Cardiac fibroblast (primary cell): ENCODE measurements around the gene SREK1IP1.

Experiments used
- DNase-seq, 2 donors: peaks; one replicate each; pipeline versions ENCODE4 v3.0.0 to v3.0.0-alpha.2; 2010; ENCODE audit warnings: low read depth in 2 of 2
- H3K4me3 ChIP-seq, 2 donors: replicated peaks in 1 of 2; 1 replicate in 1 of 2; 2 replicates in 1 of 2; pipeline ENCODE4 v1.5.1; 2011; ENCODE audit warnings: low read depth in 2 of 2, low read length in 2 of 2, mild to moderate bottlenecking in 2 of 2, moderate library complexity in 1 of 2
- CTCF ChIP-seq: IDR thresholded peaks from one replicate; pipeline ENCODE4 v1.5.1; 2011; ENCODE audit warnings: low read depth, mild to moderate bottlenecking, low read length, inconsistent platforms

Gene SREK1IP1

GRCh38 chr5:64800926-64801325 is 32.4 kb upstream of the SREK1IP1 start:
- peak in 1 of 2 donors; percentile 34 for DNase-seq
- TF ChIP-seq CTCF = no peak

GRCh38 chr5:64796301-64796700 is 27.8 kb upstream of the SREK1IP1 start:
- TF ChIP-seq CTCF = no peak
- H3K4me3 ChIP-seq = no peak overlapping the region
- DNase-seq = no peak

More at GRCh38 chr5:64800926-64801325, 32.4 kb upstream of the SREK1IP1 start:
- H3K4me3 ChIP-seq = no peak overlapping the region

- no peak overlapping the region for H3K4me3 ChIP-seq
- DNase-seq = no peak
- TF ChIP-seq CTCF = no peak
Observed at GRCh38 chr5:64794053-64794770, 25.7 kb upstream of the SREK1IP1 start.

DNA sequence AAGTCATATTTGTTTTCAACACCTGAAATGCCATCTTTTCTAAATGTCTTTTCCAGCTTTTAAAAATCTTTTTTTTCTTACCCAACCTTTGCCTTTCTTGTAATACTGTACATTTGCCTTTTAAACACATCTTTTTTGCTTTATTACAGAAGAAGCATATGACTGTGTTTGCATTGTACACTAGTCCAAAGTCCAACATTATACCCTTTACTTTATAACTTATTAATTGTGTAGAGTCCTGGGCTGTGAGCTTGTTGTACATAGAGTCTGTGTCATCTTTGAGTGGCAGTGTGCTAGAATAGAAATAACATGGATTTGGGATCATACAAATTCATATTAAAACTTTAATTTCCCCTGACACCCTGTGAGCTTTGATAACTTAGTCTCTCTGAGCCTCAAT is 24.0 kb upstream of the SREK1IP1 start:
- TF ChIP-seq CTCF = no peak
- no peak overlapping the region for H3K4me3 ChIP-seq
- no peak for DNase-seq

GRCh38 chr5:64790210-64790609 is 21.7 kb upstream of the SREK1IP1 start:
- peak in 1 of 2 donors; percentile 70 for DNase-seq
- no peak overlapping the region for H3K4me3 ChIP-seq
- TF ChIP-seq CTCF = no peak

DNA sequence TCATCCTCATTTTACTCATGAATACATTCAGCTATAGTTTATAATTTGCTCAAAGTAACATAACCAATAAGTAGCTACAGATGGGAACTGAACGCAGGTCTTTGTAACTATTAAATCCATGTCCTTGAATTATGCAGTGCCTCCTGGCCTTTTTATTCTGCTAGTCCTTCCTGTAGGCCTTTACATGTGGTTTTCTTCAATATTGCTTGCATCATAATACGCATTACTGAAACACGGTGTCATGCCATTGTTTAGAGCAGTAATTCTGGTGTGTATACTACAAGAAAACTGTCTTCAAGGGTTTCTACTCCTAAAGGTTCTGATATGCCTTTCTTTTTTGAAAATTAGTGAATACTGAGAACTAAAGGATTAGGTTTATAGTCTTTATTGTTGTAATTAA is 21.0 kb upstream of the SREK1IP1 start:
- peak; percentile 47 to 84 for DNase-seq
- no peak for TF ChIP-seq CTCF

GRCh38 chr5:64788156-64788555 is 19.7 kb upstream of the SREK1IP1 start:
- no peak overlapping the region for H3K4me3 ChIP-seq
- DNase-seq = no peak
- no peak for TF ChIP-seq CTCF

More for the DNA sequence above, 21.0 kb upstream of the SREK1IP1 start:
- no peak overlapping the region for H3K4me3 ChIP-seq
